Right atrium auricular region (tissue), 2 donors: Measurements from ENCODE around the gene INPP5A. TPM values are rescaled to one million over a fixed set of nuclear protein-coding genes. Genes with fewer than 3 reads are reported as not detected.

Experiments used
- DNase-seq: peaks from one replicate; pipeline ENCODE4 v3.0.0-alpha.2; 2019; ENCODE audit warnings: low spot score
- H3K27ac ChIP-seq, 2 donors: fragments of 200-600 bp; sonication (generic); 1 replicate in 1 of 2; 2 replicates in 1 of 2; pipeline ENCODE4 v1.5.1; 2016 to 2019
- H3K27me3 ChIP-seq, 2 donors: fragments of 200-600 bp; sonication (generic); one replicate each; pipeline versions ENCODE4 v1.5.1 to v1.6.0; 2017 to 2019
- H3K36me3 ChIP-seq: fragments of 200-600 bp; sonication (generic); one replicate; pipeline ENCODE4 v1.5.1; 2016
- H3K4me1 ChIP-seq, 2 donors: fragments of 200-600 bp; sonication (generic); one replicate each; pipeline versions ENCODE4 v1.5.1 to v1.6.0; 2017 to 2019
- H3K4me3 ChIP-seq, 2 donors: fragments of 200-600 bp; sonication (generic); 1 replicate in 1 of 2; 2 replicates in 1 of 2; pipeline ENCODE4 v1.5.1; 2017 to 2019; ENCODE audit warnings: mild to moderate bottlenecking in 1 of 2, moderate library complexity in 1 of 2
- H3K9me3 ChIP-seq, 2 donors: fragments of 200-600 bp; sonication (generic); one replicate each; pipeline ENCODE4 v1.5.1; 2019
- CTCF ChIP-seq, 2 donors: fragments of 200-600 bp; sonication (generic); IDR thresholded peaks; one replicate each; pipeline ENCODE4 v1.5.1; 2019; ENCODE audit warnings: antibody characterized with exemption in 2 of 2
- total RNA-seq, 2 donors: library from RNA; depleted of rRNA; stranded (reverse); fragments of >200 nt; gene quantifications; one replicate each; pipeline ENCODE4 v1.1.0, GENCODE V29; 2016

Gene INPP5A
- total RNA-seq, 2 donors from 2014 or later = 116 to 143 TPM

- Histone ChIP-seq H3K4me1 (peaks cover 0 to 91% of the 10 kb centered on the region in 2 donors), H3K36me3 (no peaks in the 10 kb centered on the region), H3K9me3 (peaks cover 0 to 4% of the 10 kb centered on the region in 2 donors), H3K27me3 (no peaks in the 10 kb centered on the region), H3K4me3 (no peak overlapping the region), H3K27ac (peak overlapping the region; percentile 58 to 70)
- DNase-seq = no peak
- TF ChIP-seq CTCF (IDR thresholded peaks at IDR 0.05) = no peak
Observed at GRCh38 chr10:132591166-132591971, 53.8 kb downstream of the INPP5A start.

GRCh38 chr10:132592790-132593383 lies 55.3 kb downstream of the INPP5A start:
- Histone ChIP-seq H3K4me3 (no peak overlapping the region), H3K27ac (peak overlapping the region in 1 of 2 donors; percentile 70), H3K4me1 (peaks cover 0 to 81% of the 10 kb centered on the region in 2 donors), H3K27me3 (no peaks in the 10 kb centered on the region), H3K36me3 (no peaks in the 10 kb centered on the region), H3K9me3 (peaks cover 0 to 4% of the 10 kb centered on the region in 2 donors)
- no peak for TF ChIP-seq CTCF (IDR thresholded peaks at IDR 0.05)
- DNase-seq = no peak

- Histone ChIP-seq H3K4me3 (no peak overlapping the region), H3K27me3 (no peaks in the 10 kb centered on the region), H3K9me3 (peaks cover 0 to 4% of the 10 kb centered on the region in 2 donors), H3K36me3 (no peaks in the 10 kb centered on the region), H3K27ac (no peak overlapping the region), H3K4me1 (peaks cover 0 to 76% of the 10 kb centered on the region in 2 donors)
- DNase-seq = no peak
- TF ChIP-seq CTCF (IDR thresholded peaks at IDR 0.05) = no peak
Observed at GRCh38 chr10:132593389-132593788, 55.8 kb downstream of the INPP5A start.

GRCh38 chr10:132593900-132594876 lies 56.6 kb downstream of the INPP5A start:
- H3K4me3 ChIP-seq = no peak overlapping the region
- TF ChIP-seq CTCF (IDR thresholded peaks at IDR 0.05) = no peak
- no peak for DNase-seq
- H3K36me3 ChIP-seq = no peaks in the 10 kb centered on the region
- no peak overlapping the region for H3K27ac ChIP-seq
- H3K9me3 ChIP-seq = peaks cover 0 to 4% of the 10 kb centered on the region in 2 donors
- H3K27me3 ChIP-seq = no peaks in the 10 kb centered on the region
- peaks cover 0 to 68% of the 10 kb centered on the region in 2 donors for H3K4me1 ChIP-seq

- H3K27ac ChIP-seq = no peak overlapping the region
- no peak for TF ChIP-seq CTCF (IDR thresholded peaks at IDR 0.05)
Observed at GRCh38 chr10:132595021-132595420, 57.4 kb downstream of the INPP5A start.

More at GRCh38 chr10:132595021-132595420, 57.4 kb downstream of the INPP5A start:
- Histone ChIP-seq H3K27me3 (no peaks in the 10 kb centered on the region), H3K36me3 (no peaks in the 10 kb centered on the region), H3K9me3 (peaks cover 0 to 4% of the 10 kb centered on the region in 2 donors), H3K4me3 (no peak overlapping the region), H3K4me1 (peaks cover 0 to 59% of the 10 kb centered on the region in 2 donors)
- no peak for DNase-seq
